Trophoblast cell (in vitro differentiated cells and primary cell): ENCODE results near the gene TEDC2.

Experiments
- DNase-seq, 2 donors: peaks; one replicate each; pipeline ENCODE4 v3.0.0-alpha.2; 2016
- H2AFZ ChIP-seq: 2 replicates; pipeline ENCODE4 v1.6.1; 2013; ENCODE audit warnings: low read length, moderate library complexity, mild to moderate bottlenecking; ENCODE audit not compliant: insufficient read depth, poor library complexity
- H2AK5ac ChIP-seq: 2 replicates; pipeline ENCODE4 v1.6.1; 2013; ENCODE audit warnings: mild to moderate bottlenecking, low read length
- H2BK120ac ChIP-seq: 2 replicates; pipeline ENCODE4 v1.6.1; 2013; ENCODE audit warnings: low read length, mild to moderate bottlenecking, moderate library complexity; ENCODE audit not compliant: insufficient read depth, poor library complexity
- H2BK12ac ChIP-seq: 2 replicates; pipeline ENCODE4 v1.6.1; 2013; ENCODE audit warnings: mild to moderate bottlenecking, low read length, moderate library complexity
- H2BK5ac ChIP-seq: 2 replicates; pipeline ENCODE4 v1.6.1; 2013; ENCODE audit warnings: low read length, low read depth, moderate library complexity, mild to moderate bottlenecking; ENCODE audit not compliant: poor library complexity
- H3K14ac ChIP-seq: 2 replicates; pipeline ENCODE4 v1.6.1; 2013; ENCODE audit warnings: mild to moderate bottlenecking, low read length
- H3K18ac ChIP-seq: 2 replicates; pipeline ENCODE4 v1.6.1; 2013; ENCODE audit warnings: mild to moderate bottlenecking, low read length
- H3K23ac ChIP-seq: 2 replicates; pipeline ENCODE4 v1.6.1; 2013; ENCODE audit warnings: low read length
- H3K27ac ChIP-seq: 2 replicates; pipeline ENCODE4 v1.5.1; 2013; ENCODE audit warnings: low read depth, mild to moderate bottlenecking, inconsistent platforms, low read length, moderate library complexity
- H3K27me3 ChIP-seq: 2 replicates; pipeline ENCODE4 v1.6.1; 2013; ENCODE audit warnings: inconsistent platforms, mild to moderate bottlenecking, low read length, moderate library complexity; ENCODE audit not compliant: insufficient read depth
- H3K36me3 ChIP-seq, 2 experiments: 1 replicate in 1 of 2; 2 replicates in 1 of 2; pipeline ENCODE4 v1.6.1; 2013; ENCODE audit warnings: low read length in 2 of 2, mild to moderate bottlenecking in 2 of 2, moderate library complexity in 1 of 2; ENCODE audit not compliant: insufficient read depth in 2 of 2, control insufficient read depth in 1 of 2
- H3K4ac ChIP-seq: 2 replicates; pipeline ENCODE4 v1.6.1; 2013; ENCODE audit warnings: low read depth, mild to moderate bottlenecking, low read length, moderate library complexity
- H3K4me1 ChIP-seq, 2 experiments: 1 replicate in 1 of 2; 2 replicates in 1 of 2; pipeline ENCODE4 v1.6.1; 2013; ENCODE audit warnings: low read length in 2 of 2, mild to moderate bottlenecking in 2 of 2, moderate library complexity in 1 of 2; ENCODE audit not compliant: insufficient read depth in 2 of 2, control insufficient read depth in 1 of 2
- H3K4me2 ChIP-seq: 2 replicates; pipeline ENCODE4 v1.6.1; 2013; ENCODE audit warnings: inconsistent platforms, mild to moderate bottlenecking, low read length, moderate library complexity
- H3K4me3 ChIP-seq: 2 replicates; pipeline ENCODE4 v1.5.1; 2013; ENCODE audit warnings: mild to moderate bottlenecking, low read depth, low read length, inconsistent platforms
- H3K79me1 ChIP-seq: one replicate; pipeline ENCODE4 v1.6.1; 2013; ENCODE audit warnings: low read length
- H3K79me2 ChIP-seq: 2 replicates; pipeline ENCODE4 v1.6.1; 2013; ENCODE audit warnings: low read length, mild to moderate bottlenecking; ENCODE audit not compliant: control insufficient read depth, insufficient read depth, poor library complexity
- H3K9ac ChIP-seq: 2 replicates; pipeline ENCODE4 v1.6.1; 2013; ENCODE audit warnings: mild to moderate bottlenecking, low read length
- H3K9me3 ChIP-seq: 2 replicates; pipeline ENCODE4 v1.6.1; 2013; ENCODE audit warnings: low read depth, mild to moderate bottlenecking, control low read depth, inconsistent platforms, low read length; ENCODE audit not compliant: insufficient read depth
- H4K12ac ChIP-seq: 2 replicates; pipeline ENCODE4 v1.6.1; 2013; ENCODE audit warnings: low read depth, mild to moderate bottlenecking, low read length, moderate library complexity
- H4K8ac ChIP-seq: 2 replicates; pipeline ENCODE4 v1.6.1; 2013; ENCODE audit warnings: low read depth, mild to moderate bottlenecking, low read length, moderate library complexity
- H4K91ac ChIP-seq: one replicate; pipeline ENCODE4 v1.6.1; 2013; ENCODE audit warnings: low read depth, mild to moderate bottlenecking, low read length, moderate library complexity
- WGBS: extraction: QIAGEN DNeasy Blood & Tissue Kit; methylation state at CpG from one replicate; pipeline ENCODE4 v1.1.7; 2013; ENCODE audit warnings: missing lambda C conversion rate; ENCODE audit not compliant: insufficient read length, insufficient coverage; ENCODE audit errors: extremely low coverage; 5-methylcytosine and 5-hydroxymethylcytosine counted together

TEDC2 gene

GRCh38 chr16:2436110-2436509 is 23.8 kb upstream of the TEDC2 start:
- Histone ChIP-seq H4K91ac (no peak overlapping the region), H3K4me1 (no peaks in the 10 kb centered on the region), H4K12ac (no peak overlapping the region), H2BK5ac (no peak overlapping the region), H3K36me3 (peaks cover 67 to 73% of the 10 kb centered on the region in 2 experiments), H3K27ac (no peak overlapping the region), H3K79me1 (no peaks in the 10 kb centered on the region), H4K8ac (no peak overlapping the region), H3K4ac (no peak overlapping the region), H3K79me2 (no peaks in the 10 kb centered on the region), H3K18ac (no peak overlapping the region), H2BK12ac (no peak overlapping the region), H3K14ac (no peak overlapping the region), H3K4me2 (no peak overlapping the region), H2AFZ (no peak overlapping the region), H2AK5ac (no peak overlapping the region), H2BK120ac (no peak overlapping the region), H3K23ac (no peak overlapping the region), H3K4me3 (no peak overlapping the region), H3K9ac (no peak overlapping the region), H3K27me3 (no peaks in the 10 kb centered on the region), H3K9me3 (no peaks in the 10 kb centered on the region)
- WGBS: no CpG with 5 or more reads among the region's 9 CpGs
- no peak for DNase-seq

- H3K36me3 ChIP-seq: peaks cover 62 to 72% of the 10 kb centered on the region in 2 experiments
- no peak overlapping the region for H4K12ac ChIP-seq
- no peak overlapping the region for H3K14ac ChIP-seq
- H3K27me3 ChIP-seq: no peaks in the 10 kb centered on the region
- DNase-seq: no peak
- H3K9ac ChIP-seq: no peak overlapping the region
- H3K27ac ChIP-seq: no peak overlapping the region
- H3K4me1 ChIP-seq: no peaks in the 10 kb centered on the region
- H2BK5ac ChIP-seq: no peak overlapping the region
- H3K9me3 ChIP-seq: no peaks in the 10 kb centered on the region
- no peak overlapping the region for H3K18ac ChIP-seq
- H3K79me2 ChIP-seq: no peaks in the 10 kb centered on the region
- no peak overlapping the region for H3K23ac ChIP-seq
- no peak overlapping the region for H3K4me2 ChIP-seq
- no peak overlapping the region for H4K91ac ChIP-seq
- no peak overlapping the region for H2AFZ ChIP-seq
- H2AK5ac ChIP-seq: no peak overlapping the region
- H2BK12ac ChIP-seq: no peak overlapping the region
- H4K8ac ChIP-seq: no peak overlapping the region
- no peak overlapping the region for H2BK120ac ChIP-seq
- H3K4me3 ChIP-seq: no peak overlapping the region
- no CpG with 5 or more reads among the region's 24 CpGs for WGBS
- H3K79me1 ChIP-seq: no peaks in the 10 kb centered on the region
- no peak overlapping the region for H3K4ac ChIP-seq
Measured at GRCh38 chr16:2437032-2437790, 22.7 kb upstream of the TEDC2 start.

- no peak overlapping the region for H4K91ac ChIP-seq
- peaks cover 55 to 63% of the 10 kb centered on the region in 2 experiments for H3K36me3 ChIP-seq
- no peak overlapping the region for H2AFZ ChIP-seq
- H3K23ac ChIP-seq: no peak overlapping the region
- H2BK120ac ChIP-seq: no peak overlapping the region
- H3K4me1 ChIP-seq: no peaks in the 10 kb centered on the region
- H3K79me1 ChIP-seq: no peaks in the 10 kb centered on the region
- H3K4me2 ChIP-seq: no peak overlapping the region
- no peak overlapping the region for H2AK5ac ChIP-seq
- H3K18ac ChIP-seq: no peak overlapping the region
- no peaks in the 10 kb centered on the region for H3K9me3 ChIP-seq
- H3K27ac ChIP-seq: no peak overlapping the region
- no peak overlapping the region for H3K9ac ChIP-seq
- H3K4me3 ChIP-seq: no peak overlapping the region
- H2BK12ac ChIP-seq: no peak overlapping the region
- WGBS: no CpG with 5 or more reads among the region's 14 CpGs
- no peaks in the 10 kb centered on the region for H3K27me3 ChIP-seq
- H3K4ac ChIP-seq: no peak overlapping the region
- no peak overlapping the region for H4K8ac ChIP-seq
- no peak overlapping the region for H2BK5ac ChIP-seq
- no peak overlapping the region for H3K14ac ChIP-seq
- H3K79me2 ChIP-seq: no peaks in the 10 kb centered on the region
- DNase-seq: no peak
- no peak overlapping the region for H4K12ac ChIP-seq
Measured at GRCh38 chr16:2438121-2438520, 21.8 kb upstream of the TEDC2 start.

- whole genome bisulfite sequencing: no CpG with 5 or more reads among the region's 11 CpGs
- Histone ChIP-seq H3K4me1 (no peaks in the 10 kb centered on the region), H3K14ac (no peak overlapping the region), H4K8ac (no peak overlapping the region), H3K4ac (no peak overlapping the region), H3K27me3 (no peaks in the 10 kb centered on the region), H2AFZ (no peak overlapping the region), H2BK12ac (no peak overlapping the region), H3K18ac (no peak overlapping the region), H3K27ac (no peak overlapping the region), H3K23ac (no peak overlapping the region), H2BK120ac (no peak overlapping the region), H3K4me2 (no peak overlapping the region), H3K36me3 (peaks cover 57 to 62% of the 10 kb centered on the region in 2 experiments), H3K4me3 (no peak overlapping the region), H3K79me1 (no peaks in the 10 kb centered on the region), H3K9ac (no peak overlapping the region), H4K12ac (no peak overlapping the region), H4K91ac (no peak overlapping the region), H2AK5ac (no peak overlapping the region), H3K79me2 (no peaks in the 10 kb centered on the region), H2BK5ac (no peak overlapping the region), H3K9me3 (no peaks in the 10 kb centered on the region)
- no peak for DNase-seq
Measured at GRCh38 chr16:2439598-2439997, 20.3 kb upstream of the TEDC2 start.
